K562 (cell line): ENCODE measurements around the gene MAST3. TPM values are rescaled to one million over a fixed set of nuclear protein-coding genes. Genes with fewer than 3 reads are reported as not detected.
A peak's percentile ranks its signal among the peaks of the same experiment; 100 is the strongest.

Experiments
- AFF1 ChIP-seq, 2 experiments: fragments of 450-650 bp; IDR thresholded peaks; 2 replicates each; pipeline ENCODE4 v1.6.1; 2018; ENCODE audit warnings: mild to moderate bottlenecking in 2 of 2, low read depth in 1 of 2; ENCODE audit not compliant: partially characterized antibody in 2 of 2
- DDX20 ChIP-seq: fragments of 450-650 bp; IDR thresholded peaks from 2 replicates; pipeline ENCODE4 v1.6.1; 2016; ENCODE audit warnings: missing genetic modification characterization, low read depth, mild to moderate bottlenecking, missing compliant biosample characterization, moderate library complexity
- L3MBTL2 ChIP-seq: fragments of 450-650 bp; IDR thresholded peaks from 2 replicates; pipeline ENCODE4 v1.6.1; 2016; ENCODE audit warnings: mild to moderate bottlenecking, moderate library complexity
- MEF2A ChIP-seq: IDR thresholded peaks from 2 replicates; pipeline ENCODE4 v1.6.1; 2011; ENCODE audit warnings: low read depth, mild to moderate bottlenecking, low read length, moderate library complexity; ENCODE audit not compliant: control insufficient read depth
- MEF2D ChIP-seq: conservative IDR thresholded peaks from 2 replicates; pipeline ENCODE4 v1.6.1; 2016; ENCODE audit warnings: low read depth, missing genetic modification characterization, missing compliant biosample characterization
- NR2C2 ChIP-seq, 2 experiments: fragments of 200-800 bp in 1 of 2; sonication (Bioruptor generic) in 1 of 2; sonication (generic) in 1 of 2; formaldehyde crosslinking in 1 of 2; IDR thresholded peaks; 2 replicates each; pipeline versions ENCODE4 v1.6.1 to v1.8.0; 2016 to 2022; ENCODE audit warnings: mild to moderate bottlenecking in 1 of 2, missing compliant biosample characterization in 1 of 2, missing genetic modification characterization in 1 of 2, missing genetic modification reagents in 1 of 2
- PCBP1 ChIP-seq: fragments of 200-400 bp; formaldehyde crosslinking; IDR thresholded peaks from 2 replicates; pipeline ENCODE4 v1.6.1; 2018; ENCODE audit warnings: mild to moderate bottlenecking, low read depth, low read length; ENCODE audit not compliant: poor library complexity, severe bottlenecking
- POLR2G ChIP-seq: fragments of 200-400 bp; formaldehyde crosslinking; IDR thresholded peaks from 2 replicates; pipeline ENCODE4 v1.6.1; 2017; ENCODE audit warnings: low read depth, mild to moderate bottlenecking, antibody characterized with exemption, low read length, moderate library complexity
- PTBP1 ChIP-seq: fragments of 200-400 bp; formaldehyde crosslinking; IDR thresholded peaks from 2 replicates; pipeline ENCODE4 v1.6.1; 2017; ENCODE audit warnings: low read depth, low read length
- RB1 ChIP-seq: fragments of 450-650 bp; IDR thresholded peaks from 2 replicates; pipeline ENCODE4 v1.6.1; 2017; ENCODE audit warnings: low read depth, mild to moderate bottlenecking
- RBM14 ChIP-seq: fragments of 200-400 bp; formaldehyde crosslinking; IDR thresholded peaks from 2 replicates; pipeline ENCODE4 v1.6.1; 2018; ENCODE audit warnings: low read depth, mild to moderate bottlenecking, low read length, moderate library complexity, borderline replicate concordance; ENCODE audit not compliant: insufficient read depth
- SRSF1 ChIP-seq: fragments of 200-400 bp; formaldehyde crosslinking; IDR thresholded peaks from 2 replicates; pipeline ENCODE4 v1.6.1; 2017; ENCODE audit warnings: mild to moderate bottlenecking, low read depth, low read length, moderate library complexity
- ZNF274 ChIP-seq: IDR thresholded peaks from 2 replicates; pipeline ENCODE4 v1.6.1; 2011; ENCODE audit warnings: low read depth, mild to moderate bottlenecking, low read length, moderate library complexity, borderline replicate concordance
- ZNF354B ChIP-seq: fragments of 250-450 bp; sonication (Bioruptor Pico); IDR thresholded peaks from 2 replicates; pipeline ENCODE4 v1.4.0; 2020
- polyA plus RNA-seq, 8 experiments: library from polyadenylated mRNA; depleted of rRNA in 4 of 8; stranded (reverse) in 5 of 8; unstranded in 3 of 8; fragments of >200 nt; fragmentation: Nextera tagmentation in 2 of 8; fragmentation: Illumina TruSeq in 1 of 8; extraction: Ambion mirVana in 2 of 8; extraction: Trizol in 1 of 8; gene quantifications; 2 replicates each; pipeline versions ENCODE4 v1.2.1 to v1.2.3, GENCODE V29; 2011 to 2014; ENCODE audit warnings: inconsistent platforms in 1 of 8, missing spikeins in 1 of 8
- total RNA-seq, 7 experiments: library from RNA; depleted of rRNA in 6 of 7; stranded (reverse); fragments of >200 nt in 6 of 7; fragmentation: Illumina TruSeq in 2 of 7; extraction: Trizol in 2 of 7; gene quantifications; 2 replicates each; pipeline versions ENCODE4 v1.2.1 to v1.2.3, GENCODE V29; 2011 to 2021; ENCODE audit warnings: low replicate concordance in 1 of 7
- TF ChIP-seq, protein P1 (sequence below), 2 experiments: fragments of 450-650 bp in 1 of 2; IDR thresholded peaks; 2 replicates each; pipeline ENCODE4 v1.6.1; 2011 to 2017; ENCODE audit warnings: low read depth in 2 of 2, antibody characterized with exemption in 1 of 2, borderline replicate concordance in 1 of 2, low read length in 1 of 2, mild to moderate bottlenecking in 1 of 2, mixed read lengths in 1 of 2; ENCODE audit not compliant: control insufficient read depth in 1 of 2
- TF ChIP-seq, protein P2 (sequence below): sonication (generic); formaldehyde crosslinking; IDR thresholded peaks from 2 replicates; pipeline ENCODE4 v1.8.1; 2023; ENCODE audit warnings: mild to moderate bottlenecking, missing genetic modification reagents

The MAST3 gene
- total and polyA plus RNA-seq, 9 of the 15 experiments (the other 6 are each of a cell fraction or from before 2014, with no cell fraction given), result 0.94 to 9.9 (median 2.4) TPM

DNA sequence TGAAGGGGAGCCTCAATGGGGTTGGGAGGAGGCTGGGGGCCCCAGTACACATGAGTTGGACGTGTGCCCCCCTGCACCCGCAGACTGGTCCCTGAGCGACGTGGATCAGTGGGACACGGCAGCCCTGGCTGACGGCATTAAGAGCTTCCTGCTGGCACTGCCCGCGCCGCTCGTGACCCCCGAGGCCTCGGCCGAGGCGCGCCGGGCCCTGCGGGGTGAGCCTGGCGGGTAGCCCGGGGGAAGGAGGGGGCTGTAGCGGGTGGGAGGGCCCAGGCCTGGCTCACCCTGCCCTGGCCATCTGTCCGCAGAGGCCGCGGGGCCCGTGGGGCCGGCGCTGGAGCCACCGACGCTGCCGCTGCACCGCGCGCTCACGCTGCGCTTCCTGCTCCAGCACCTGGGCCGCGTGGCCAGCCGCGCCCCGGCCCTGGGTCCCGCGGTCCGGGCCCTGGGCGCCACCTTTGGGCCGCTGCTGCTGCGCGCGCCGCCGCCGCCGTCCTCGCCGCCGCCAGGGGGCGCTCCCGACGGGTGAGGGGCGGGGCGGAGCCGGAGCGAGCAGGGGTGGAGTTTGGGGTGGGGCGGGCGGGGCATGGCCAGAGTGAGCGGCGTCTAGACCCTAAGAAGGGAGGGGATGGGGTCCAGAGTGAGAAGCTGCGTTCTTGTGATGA is 63.5 kb downstream of the MAST3 start (continued):
- TF ChIP-seq, protein P1, sequence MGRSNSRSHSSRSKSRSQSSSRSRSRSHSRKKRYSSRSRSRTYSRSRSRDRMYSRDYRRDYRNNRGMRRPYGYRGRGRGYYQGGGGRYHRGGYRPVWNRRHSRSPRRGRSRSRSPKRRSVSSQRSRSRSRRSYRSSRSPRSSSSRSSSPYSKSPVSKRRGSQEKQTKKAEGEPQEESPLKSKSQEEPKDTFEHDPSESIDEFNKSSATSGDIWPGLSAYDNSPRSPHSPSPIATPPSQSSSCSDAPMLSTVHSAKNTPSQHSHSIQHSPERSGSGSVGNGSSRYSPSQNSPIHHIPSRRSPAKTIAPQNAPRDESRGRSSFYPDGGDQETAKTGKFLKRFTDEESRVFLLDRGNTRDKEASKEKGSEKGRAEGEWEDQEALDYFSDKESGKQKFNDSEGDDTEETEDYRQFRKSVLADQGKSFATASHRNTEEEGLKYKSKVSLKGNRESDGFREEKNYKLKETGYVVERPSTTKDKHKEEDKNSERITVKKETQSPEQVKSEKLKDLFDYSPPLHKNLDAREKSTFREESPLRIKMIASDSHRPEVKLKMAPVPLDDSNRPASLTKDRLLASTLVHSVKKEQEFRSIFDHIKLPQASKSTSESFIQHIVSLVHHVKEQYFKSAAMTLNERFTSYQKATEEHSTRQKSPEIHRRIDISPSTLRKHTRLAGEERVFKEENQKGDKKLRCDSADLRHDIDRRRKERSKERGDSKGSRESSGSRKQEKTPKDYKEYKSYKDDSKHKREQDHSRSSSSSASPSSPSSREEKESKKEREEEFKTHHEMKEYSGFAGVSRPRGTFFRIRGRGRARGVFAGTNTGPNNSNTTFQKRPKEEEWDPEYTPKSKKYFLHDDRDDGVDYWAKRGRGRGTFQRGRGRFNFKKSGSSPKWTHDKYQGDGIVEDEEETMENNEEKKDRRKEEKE (IDR thresholded peaks at IDR 0.05; ENCODE audit: borderline replicate concordance in 1 of 2, control insufficient read depth in 1 of 2, low read depth in 2 of 2, low read length in 1 of 2), result no peak
- TF ChIP-seq ZNF274, result no peak
- TF ChIP-seq MEF2A, result no peak
- TF ChIP-seq, protein P2, sequence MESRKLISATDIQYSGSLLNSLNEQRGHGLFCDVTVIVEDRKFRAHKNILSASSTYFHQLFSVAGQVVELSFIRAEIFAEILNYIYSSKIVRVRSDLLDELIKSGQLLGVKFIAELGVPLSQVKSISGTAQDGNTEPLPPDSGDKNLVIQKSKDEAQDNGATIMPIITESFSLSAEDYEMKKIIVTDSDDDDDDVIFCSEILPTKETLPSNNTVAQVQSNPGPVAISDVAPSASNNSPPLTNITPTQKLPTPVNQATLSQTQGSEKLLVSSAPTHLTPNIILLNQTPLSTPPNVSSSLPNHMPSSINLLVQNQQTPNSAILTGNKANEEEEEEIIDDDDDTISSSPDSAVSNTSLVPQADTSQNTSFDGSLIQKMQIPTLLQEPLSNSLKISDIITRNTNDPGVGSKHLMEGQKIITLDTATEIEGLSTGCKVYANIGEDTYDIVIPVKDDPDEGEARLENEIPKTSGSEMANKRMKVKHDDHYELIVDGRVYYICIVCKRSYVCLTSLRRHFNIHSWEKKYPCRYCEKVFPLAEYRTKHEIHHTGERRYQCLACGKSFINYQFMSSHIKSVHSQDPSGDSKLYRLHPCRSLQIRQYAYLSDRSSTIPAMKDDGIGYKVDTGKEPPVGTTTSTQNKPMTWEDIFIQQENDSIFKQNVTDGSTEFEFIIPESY, result 0 out of 2 replicates have a peak, but pooled peaks have one; percentile 16
- TF ChIP-seq MEF2D (tag), result no peak
- no peak for TF ChIP-seq NR2C2 (CRISPR knock-in tag; IDR thresholded peaks at IDR 0.05)
- TF ChIP-seq NR2C2 (tag; IDR thresholded peaks at IDR 0.05), result peak; percentile 56
- TF ChIP-seq SRSF1, result no peak
- TF ChIP-seq PCBP1, result peak; percentile 18
- TF ChIP-seq POLR2G, result peak; percentile 70
- TF ChIP-seq ZNF354B (CRISPR knock-in tag), result no peak
- TF ChIP-seq AFF1 (IDR thresholded peaks at IDR 0.05; ENCODE audit: low read depth in 1 of 2, partially characterized antibody in 2 of 2), result no peak
- no peak for TF ChIP-seq RBM14
- peak; percentile 99 for TF ChIP-seq RB1
- TF ChIP-seq L3MBTL2, result peak; percentile 56; the same call in 1 of the 2 replicates
- TF ChIP-seq PTBP1, result no peak
- TF ChIP-seq DDX20 (tag), result no peak
